ENCODE data around the gene CES5A.

CES5A gene

DNA sequence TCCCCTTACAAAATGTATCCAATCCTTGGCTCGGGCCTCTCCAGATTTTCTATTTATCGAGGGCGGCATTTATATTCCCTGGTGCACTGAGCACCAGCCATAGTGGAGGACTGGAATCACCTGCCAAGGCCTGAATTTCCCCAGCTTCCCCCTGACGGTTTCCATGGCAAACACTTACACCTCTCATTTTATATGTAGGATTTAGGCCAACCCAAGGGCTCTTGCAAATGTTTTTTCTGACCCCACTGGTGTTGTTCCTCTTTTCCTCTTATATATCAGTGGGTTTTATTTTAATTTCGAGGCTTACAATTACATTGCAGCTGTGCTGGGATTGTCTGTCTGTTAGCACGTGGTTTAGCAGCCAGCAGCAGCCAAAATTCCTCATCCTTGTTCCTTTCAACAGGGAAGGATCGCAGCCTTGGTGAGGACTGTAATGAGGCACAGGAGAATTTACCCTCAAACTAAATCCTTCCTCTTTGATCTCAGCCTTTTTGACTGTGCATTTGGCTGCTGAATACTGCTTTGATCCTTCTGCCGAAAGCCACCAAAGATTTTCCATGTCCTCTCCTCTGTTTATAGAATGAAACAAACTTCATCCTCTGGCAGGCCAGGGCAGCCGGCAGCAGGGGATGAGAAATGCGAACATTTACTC, 26.5 kb upstream of the CES5A start:
- Histone ChIP-seq H3K27ac (no peak overlapping the region), H3K4me3 (no peak overlapping the region)
- TF ChIP-seq, protein P1, sequence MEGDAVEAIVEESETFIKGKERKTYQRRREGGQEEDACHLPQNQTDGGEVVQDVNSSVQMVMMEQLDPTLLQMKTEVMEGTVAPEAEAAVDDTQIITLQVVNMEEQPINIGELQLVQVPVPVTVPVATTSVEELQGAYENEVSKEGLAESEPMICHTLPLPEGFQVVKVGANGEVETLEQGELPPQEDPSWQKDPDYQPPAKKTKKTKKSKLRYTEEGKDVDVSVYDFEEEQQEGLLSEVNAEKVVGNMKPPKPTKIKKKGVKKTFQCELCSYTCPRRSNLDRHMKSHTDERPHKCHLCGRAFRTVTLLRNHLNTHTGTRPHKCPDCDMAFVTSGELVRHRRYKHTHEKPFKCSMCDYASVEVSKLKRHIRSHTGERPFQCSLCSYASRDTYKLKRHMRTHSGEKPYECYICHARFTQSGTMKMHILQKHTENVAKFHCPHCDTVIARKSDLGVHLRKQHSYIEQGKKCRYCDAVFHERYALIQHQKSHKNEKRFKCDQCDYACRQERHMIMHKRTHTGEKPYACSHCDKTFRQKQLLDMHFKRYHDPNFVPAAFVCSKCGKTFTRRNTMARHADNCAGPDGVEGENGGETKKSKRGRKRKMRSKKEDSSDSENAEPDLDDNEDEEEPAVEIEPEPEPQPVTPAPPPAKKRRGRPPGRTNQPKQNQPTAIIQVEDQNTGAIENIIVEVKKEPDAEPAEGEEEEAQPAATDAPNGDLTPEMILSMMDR (IDR thresholded peaks at IDR 0.05), result no peak
- DNase-seq (ENCODE audit: low spot score), result peak; percentile 31

DNA sequence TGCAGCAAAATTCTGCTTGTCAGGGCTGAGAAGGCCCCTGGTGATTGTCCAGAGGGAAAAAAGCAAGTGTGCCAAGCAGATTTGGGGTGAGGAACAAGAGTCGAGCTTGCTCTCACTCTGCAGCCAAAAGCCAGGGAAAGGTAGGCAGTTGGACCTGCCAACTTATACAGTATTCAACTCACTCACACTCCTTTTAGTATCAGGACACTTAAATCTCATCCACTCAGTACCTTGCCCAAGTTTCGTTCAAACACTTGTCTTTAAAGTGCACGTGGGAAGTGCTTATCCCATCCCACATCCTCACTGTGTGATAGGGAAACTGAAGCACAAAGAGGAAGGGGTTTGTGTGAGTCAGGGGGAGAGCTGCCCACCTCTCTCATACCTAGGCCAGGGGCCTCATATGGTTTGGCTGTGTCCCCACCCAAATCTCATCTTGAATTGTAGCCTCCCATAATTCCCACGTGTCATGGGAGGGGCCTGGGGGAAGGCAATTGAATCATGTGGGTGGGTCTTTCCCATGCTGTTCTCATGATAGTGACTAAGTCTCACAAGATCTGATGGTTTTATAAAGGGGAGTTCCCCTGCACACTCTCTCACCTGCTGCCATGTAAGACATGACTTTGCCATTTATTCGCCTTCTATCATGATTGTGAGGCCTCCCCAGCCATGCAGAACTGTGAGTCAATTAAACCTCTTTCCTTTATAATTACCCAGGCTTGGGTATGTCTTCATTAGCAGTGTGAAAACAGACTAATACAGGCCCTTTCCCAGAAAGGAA, 25.6 kb upstream of the CES5A start:
- peak; percentile 16 for DNase-seq (ENCODE audit: low spot score)
- TF ChIP-seq, protein P1 (IDR thresholded peaks at IDR 0.05), result no peak
- no peak overlapping the region for H3K4me3 ChIP-seq
- no peak overlapping the region for H3K27ac ChIP-seq

DNA sequence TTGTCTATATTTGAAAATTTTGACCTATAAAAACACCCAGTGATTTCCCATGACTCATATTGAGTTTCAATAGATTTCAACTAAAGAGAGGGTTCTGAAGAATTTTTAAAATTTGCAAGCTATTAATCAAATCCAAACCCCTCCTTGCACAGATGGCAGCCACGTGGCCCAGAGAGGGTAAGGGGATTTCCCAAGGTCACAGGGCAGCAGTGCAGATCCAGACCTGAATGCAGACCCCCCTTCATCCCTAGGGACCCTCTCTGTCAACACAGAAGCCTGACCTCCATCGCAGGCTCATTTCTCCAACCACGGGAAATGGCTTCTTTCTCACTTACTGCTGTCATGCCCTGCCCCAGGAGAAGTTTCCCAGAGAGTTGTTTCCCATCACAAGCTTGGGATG, 24.7 kb upstream of the CES5A start:
- H3K4me3 ChIP-seq, result no peak overlapping the region
- DNase-seq (ENCODE audit: low spot score), result peak; percentile 16
- TF ChIP-seq, protein P1 (IDR thresholded peaks at IDR 0.05), result no peak
- no peak overlapping the region for H3K27ac ChIP-seq

DNA sequence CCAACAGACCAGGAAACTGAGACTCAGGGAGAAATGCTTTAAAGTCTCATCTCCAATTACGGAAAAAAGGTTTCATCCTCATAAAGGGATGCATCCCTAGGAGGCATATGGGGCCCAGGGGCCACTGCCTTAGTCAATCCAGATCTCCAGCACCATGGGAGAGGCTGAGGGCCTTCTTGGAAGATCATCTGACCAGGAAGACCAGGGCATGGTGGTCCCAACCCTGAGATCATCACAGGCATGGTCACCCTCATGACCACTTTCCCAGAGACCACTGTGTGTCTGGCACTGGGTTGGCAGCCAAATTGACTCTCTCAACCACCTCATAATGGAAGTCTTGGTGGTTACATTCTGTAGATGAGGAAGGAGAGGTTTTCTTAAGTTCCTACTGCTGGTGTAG, 23.4 kb upstream of the CES5A start:
- DNase-seq (ENCODE audit: low spot score), result peak; percentile 22
- no peak overlapping the region for H3K27ac ChIP-seq
- no peak overlapping the region for H3K4me3 ChIP-seq
- TF ChIP-seq, protein P1 (IDR thresholded peaks at IDR 0.05), result no peak

DNA sequence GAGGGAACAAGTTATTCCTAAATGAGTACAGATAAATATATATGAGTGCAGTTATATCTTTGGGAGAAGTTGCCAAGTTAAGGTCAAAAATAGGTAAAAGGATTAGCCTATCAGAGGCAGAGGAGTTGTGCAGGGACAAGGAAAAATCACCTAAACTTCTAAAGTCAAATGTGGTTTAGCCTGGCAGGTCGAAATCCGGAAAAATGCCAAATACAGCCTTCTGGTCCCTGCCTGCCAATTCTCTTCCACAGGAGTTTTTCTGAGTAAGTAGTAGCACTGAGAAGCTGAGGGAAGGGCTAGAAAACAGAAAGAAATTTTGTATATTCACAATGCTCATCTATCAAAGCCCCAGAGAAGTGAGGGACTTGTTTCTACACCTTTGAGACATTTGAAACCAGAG, 17.6 kb upstream of the CES5A start:
- Histone ChIP-seq H3K4me3 (no peak overlapping the region), H3K27ac (no peak overlapping the region)
- DNase-seq (ENCODE audit: low spot score), result no peak
- TF ChIP-seq, protein P1 (IDR thresholded peaks at IDR 0.05), result no peak

DNA sequence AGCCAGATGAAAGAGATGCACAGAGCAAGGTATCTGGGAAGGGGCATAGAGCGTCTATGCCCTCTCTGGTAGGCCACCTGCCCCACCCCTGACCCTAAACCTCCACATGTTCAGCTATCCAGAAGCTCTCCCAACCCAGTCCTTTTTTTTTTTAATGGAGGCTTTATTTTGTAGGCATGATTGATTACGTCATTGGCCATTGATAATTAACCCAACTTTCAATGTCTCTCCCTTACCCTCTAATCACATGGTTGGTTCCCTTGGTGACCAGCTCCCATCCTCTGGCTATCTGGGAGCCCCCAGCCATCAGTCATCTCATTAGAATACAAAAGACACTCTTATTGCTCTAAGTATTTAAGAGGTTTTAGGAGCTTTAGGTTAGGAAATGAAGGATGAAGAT, 14.3 kb upstream of the CES5A start:
- Histone ChIP-seq H3K27ac (no peak overlapping the region), H3K4me3 (no peak overlapping the region)
- TF ChIP-seq, protein P1 (IDR thresholded peaks at IDR 0.05), result no peak
- no peak for DNase-seq (ENCODE audit: low spot score)

DNA sequence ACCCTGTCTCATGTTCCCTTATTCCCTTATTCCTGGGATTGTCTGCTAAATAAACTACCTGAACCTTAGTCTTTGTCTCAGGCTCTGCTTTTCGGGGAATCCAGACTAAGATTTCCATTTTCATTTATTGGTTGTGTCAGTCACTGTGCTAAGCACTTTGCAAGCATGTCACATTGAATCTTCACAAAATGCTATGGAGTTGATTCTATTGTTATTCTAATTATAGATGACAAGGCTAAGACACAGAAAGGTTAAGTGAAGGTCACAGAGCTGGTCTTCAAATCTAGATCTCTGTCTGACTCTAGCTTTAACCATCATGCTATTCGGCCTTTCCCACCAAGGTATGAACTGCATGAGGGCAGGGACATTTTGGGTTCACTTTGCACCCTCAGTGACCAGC, 13.4 kb upstream of the CES5A start:
- TF ChIP-seq, protein P1 (IDR thresholded peaks at IDR 0.05), result no peak
- DNase-seq (ENCODE audit: low spot score), result no peak
- Histone ChIP-seq H3K27ac (no peak overlapping the region), H3K4me3 (no peak overlapping the region)

All from coronary artery (tissue), 2 donors.